ENCODE data around the gene SRXN1. TPM values are rescaled to one million over a fixed set of nuclear protein-coding genes. Genes with fewer than 3 reads are reported as not detected.

Gene SRXN1
- total RNA-seq (10 to 100 TPM; 17.7 to 18.5 TPM), polyA plus RNA-seq (10 to 100 TPM; 12.5 to 20.2 TPM)
- long read RNA-seq, donor 1, partial matches to known transcripts: 0 of 20 reads
- long read RNA-seq, donor 1, other reads (novel, unspliced or antisense): 17 of 20 reads
- long read RNA-seq, donor 2, transcript SRXN1-201 (2 exons, 2,698 nt): major isoform, 51 of 55 reads
- long read RNA-seq, donor 2, partial matches to known transcripts: 0 of 55 reads
- long read RNA-seq, donor 2, other reads (novel, unspliced or antisense): 4 of 55 reads

DNA sequence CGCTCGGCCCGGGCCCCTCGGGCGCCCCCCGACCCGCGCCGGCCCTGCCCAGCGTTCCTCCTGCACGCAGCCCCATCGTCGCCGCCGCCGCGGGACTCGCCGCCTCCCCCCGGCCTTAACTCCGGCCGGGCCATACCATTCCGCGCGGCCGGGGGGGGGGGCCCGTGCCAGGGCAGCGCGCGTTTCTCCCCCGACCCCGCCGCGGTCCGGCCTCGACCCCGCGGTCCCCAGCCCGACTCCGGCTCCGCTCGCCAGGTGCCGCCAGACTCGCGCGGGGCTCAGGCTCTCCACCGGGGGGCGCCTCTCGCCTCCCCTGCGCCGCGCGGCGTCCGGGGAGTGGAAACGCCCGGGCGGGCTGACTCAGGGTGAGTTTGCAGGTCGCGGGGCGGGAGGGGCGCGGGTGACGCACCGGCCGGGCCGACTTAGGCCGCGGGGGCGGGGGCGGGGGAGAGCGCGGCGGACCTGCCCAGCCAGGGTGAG, at the start of gene SRXN1:
SRXN1 (minus strand) TSS at position 91 of the 480 bp plus-strand sequence; CDS start at position 76, 15 bp downstream.
- WGBS, 2 donors: 0 to 1% methylated on average over 48 to 74 of the region's 74 CpGs
- Histone ChIP-seq H3K4me3 (ENCODE audit: low read length in 2 of 2) (peak within 1 kb of the TSS; percentile 22 to 67), H3K36me3 (ENCODE audit: control insufficient read depth in 1 of 2, insufficient read depth in 2 of 2, low read length in 1 of 2) (peaks cover 0 to 7% of the 10 kb centered on the region in 2 donors), H3K9me3 (ENCODE audit: control insufficient read depth, low read length) (no peaks in the 10 kb centered on the region), H3K4me1 (ENCODE audit: control insufficient read depth in 1 of 2, insufficient read depth in 2 of 2, low read length in 2 of 2) (no peaks in the 10 kb centered on the region), H3K27me3 (ENCODE audit: control insufficient read depth in 1 of 2, insufficient read depth in 2 of 2, low read length in 1 of 2) (no peaks in the 10 kb centered on the region), H3K27ac (ENCODE audit: low read depth in 1 of 2, low read length in 2 of 2) (peak within 1 kb of the TSS; percentile 6 to 65)
- intact Hi-C loops (cut with DNase I): loop anchor here (5.0 to 10.0 kb wide), 4 partner anchors 108 to 246 kb away; partner anchors contain the start of genes CSNK2A1 (in 2 of the 2) and RBCK1 (in 1 of the 2)
- peak; percentile 96 for ATAC-seq (ENCODE audit: low FRiP score)
- peak; percentile 94 to 97 for DNase-seq

DNA sequence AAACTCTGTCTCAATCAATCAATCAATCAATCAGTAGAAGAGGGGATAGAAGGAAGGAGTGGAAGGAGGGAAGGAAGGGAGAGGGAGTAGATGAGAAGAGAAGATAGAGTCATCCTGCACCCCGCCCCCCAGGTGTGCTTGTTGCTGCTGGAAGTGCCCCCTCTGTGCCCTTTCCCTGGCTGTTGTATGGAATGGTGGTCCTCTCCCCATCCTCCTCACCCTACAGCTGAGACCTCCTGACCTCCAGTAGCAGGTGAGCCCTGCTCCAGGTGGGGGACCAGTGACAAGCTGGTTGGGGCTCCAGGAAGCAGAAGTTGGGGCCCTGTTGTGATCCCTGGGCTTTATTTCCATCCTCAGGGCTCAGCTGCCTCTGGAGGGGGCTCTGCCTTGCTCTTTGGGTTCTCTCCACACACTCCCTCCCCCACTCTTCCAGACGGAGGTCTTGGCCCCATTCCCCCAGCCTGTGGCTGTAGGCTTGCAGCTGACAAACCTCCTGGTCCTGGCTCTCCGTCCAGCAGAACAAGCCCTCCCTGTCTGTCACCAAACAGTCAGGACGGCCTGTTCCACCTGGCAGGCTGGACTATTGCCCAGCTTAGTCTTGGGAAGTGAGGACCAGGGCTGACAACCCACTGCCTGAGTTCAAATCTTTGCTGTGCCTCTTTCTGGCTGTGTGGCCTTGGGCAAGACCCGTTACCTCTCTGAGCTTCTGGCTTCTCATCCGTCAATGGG, 48.6 kb upstream of the SRXN1 start:
- Histone ChIP-seq H3K27ac (ENCODE audit: low read depth in 1 of 2, low read length in 2 of 2) (no peak overlapping the region), H3K27me3 (ENCODE audit: control insufficient read depth in 1 of 2, insufficient read depth in 2 of 2, low read length in 1 of 2) (no peaks in the 10 kb centered on the region), H3K36me3 (ENCODE audit: control insufficient read depth in 1 of 2, insufficient read depth in 2 of 2, low read length in 1 of 2) (no peaks in the 10 kb centered on the region), H3K4me3 (ENCODE audit: low read length in 2 of 2) (no peak overlapping the region), H3K4me1 (ENCODE audit: control insufficient read depth in 1 of 2, insufficient read depth in 2 of 2, low read length in 2 of 2) (no peaks in the 10 kb centered on the region), H3K9me3 (ENCODE audit: control insufficient read depth, low read length) (no peaks in the 10 kb centered on the region)
- DNase-seq: no peak
- WGBS, 2 donors: 47 to 62% methylated on average over 5 to 6 of the region's 6 CpGs
- ATAC-seq (ENCODE audit: low FRiP score): no peak
- intact Hi-C loops (cut with DNase I): no loop called here

- Histone ChIP-seq H3K4me1 (ENCODE audit: control insufficient read depth in 1 of 2, insufficient read depth in 2 of 2, low read length in 2 of 2) (no peaks in the 10 kb centered on the region), H3K36me3 (ENCODE audit: control insufficient read depth in 1 of 2, insufficient read depth in 2 of 2, low read length in 1 of 2) (no peaks in the 10 kb centered on the region), H3K27me3 (ENCODE audit: control insufficient read depth in 1 of 2, insufficient read depth in 2 of 2, low read length in 1 of 2) (no peaks in the 10 kb centered on the region), H3K27ac (ENCODE audit: low read depth in 1 of 2, low read length in 2 of 2) (no peak overlapping the region), H3K4me3 (ENCODE audit: low read length in 2 of 2) (no peak overlapping the region), H3K9me3 (ENCODE audit: control insufficient read depth, low read length) (no peaks in the 10 kb centered on the region)
- 13 to 21% methylated on average over 10 of the region's 10 CpGs for WGBS, 2 donors
- intact Hi-C loops (cut with DNase I): no loop called here
- DNase-seq: no peak
- no peak for ATAC-seq (ENCODE audit: low FRiP score)
Measured at GRCh38 chr20:699811-700338, 46.9 kb upstream of the SRXN1 start.

- WGBS, 2 donors: 45 to 51% methylated on average over 6 of the region's 6 CpGs
- no peak overlapping the region for H3K27ac ChIP-seq (ENCODE audit: low read depth in 1 of 2, low read length in 2 of 2)
- H3K27me3 ChIP-seq (ENCODE audit: control insufficient read depth in 1 of 2, insufficient read depth in 2 of 2, low read length in 1 of 2): no peaks in the 10 kb centered on the region
Measured at GRCh38 chr20:699342-699741, 46.3 kb upstream of the SRXN1 start.

DNA sequence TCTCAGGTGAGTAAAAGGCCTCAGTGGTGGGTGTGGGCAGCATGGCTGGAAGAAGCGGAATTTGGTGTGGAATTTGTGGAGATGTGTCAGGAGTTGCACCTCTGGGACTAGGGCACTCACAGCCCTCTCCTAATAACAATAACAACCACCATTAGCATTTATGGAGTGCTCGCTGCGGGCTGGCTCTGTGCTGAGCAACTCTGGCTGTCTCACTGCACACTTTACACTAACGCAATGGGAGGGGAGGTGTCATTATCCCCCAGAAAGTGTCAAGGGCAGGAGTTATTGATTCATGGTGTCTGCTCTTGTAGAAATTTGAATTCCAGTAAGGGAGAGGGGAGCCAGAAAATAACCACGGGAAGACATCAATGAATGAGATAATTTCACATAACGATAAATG, 45.3 kb upstream of the SRXN1 start:
- H3K4me1 ChIP-seq (ENCODE audit: control insufficient read depth in 1 of 2, insufficient read depth in 2 of 2, low read length in 2 of 2): no peaks in the 10 kb centered on the region
- H3K9me3 ChIP-seq (ENCODE audit: control insufficient read depth, low read length): no peaks in the 10 kb centered on the region
- no peak for ATAC-seq (ENCODE audit: low FRiP score)
- WGBS, 2 donors: 58 to 61% methylated on average over 6 of the region's 6 CpGs
- H3K27ac ChIP-seq (ENCODE audit: low read depth in 1 of 2, low read length in 2 of 2): no peak overlapping the region
- DNase-seq: no peak
- no peaks in the 10 kb centered on the region for H3K27me3 ChIP-seq (ENCODE audit: control insufficient read depth in 1 of 2, insufficient read depth in 2 of 2, low read length in 1 of 2)
- intact Hi-C loops (cut with DNase I): no loop called here
- H3K36me3 ChIP-seq (ENCODE audit: control insufficient read depth in 1 of 2, insufficient read depth in 2 of 2, low read length in 1 of 2): no peaks in the 10 kb centered on the region
- H3K4me3 ChIP-seq (ENCODE audit: low read length in 2 of 2): no peak overlapping the region

More at GRCh38 chr20:699342-699741, 46.3 kb upstream of the SRXN1 start:
- H3K4me3 ChIP-seq (ENCODE audit: low read length in 2 of 2): no peak overlapping the region
- no peaks in the 10 kb centered on the region for H3K9me3 ChIP-seq (ENCODE audit: control insufficient read depth, low read length)
- H3K36me3 ChIP-seq (ENCODE audit: control insufficient read depth in 1 of 2, insufficient read depth in 2 of 2, low read length in 1 of 2): no peaks in the 10 kb centered on the region
- no peak for ATAC-seq (ENCODE audit: low FRiP score)
- H3K4me1 ChIP-seq (ENCODE audit: control insufficient read depth in 1 of 2, insufficient read depth in 2 of 2, low read length in 2 of 2): no peaks in the 10 kb centered on the region
- intact Hi-C loops (cut with DNase I): no loop called here
- no peak for DNase-seq

DNA sequence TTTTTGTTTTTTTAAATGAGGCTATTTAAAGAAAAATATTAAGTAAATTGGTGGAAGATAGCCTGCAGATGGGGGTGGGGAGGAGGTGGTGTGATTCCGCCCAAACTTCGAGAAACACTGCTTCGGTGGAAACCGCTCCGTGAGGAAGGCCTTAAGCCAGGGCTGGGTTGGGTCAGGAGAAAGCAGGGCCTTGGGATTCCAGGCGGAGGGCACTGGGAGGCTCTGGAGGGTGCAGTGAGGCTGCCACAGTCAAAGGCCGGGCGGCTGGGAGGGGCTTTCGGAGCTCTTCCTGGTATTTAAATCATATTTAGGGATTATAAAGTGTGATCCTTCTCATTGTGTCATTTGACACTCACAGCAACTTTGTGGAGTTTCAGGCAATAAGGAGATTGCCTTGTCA, 44.8 kb upstream of the SRXN1 start:
- no peaks in the 10 kb centered on the region for H3K27me3 ChIP-seq (ENCODE audit: control insufficient read depth in 1 of 2, insufficient read depth in 2 of 2, low read length in 1 of 2)
- no peaks in the 10 kb centered on the region for H3K36me3 ChIP-seq (ENCODE audit: control insufficient read depth in 1 of 2, insufficient read depth in 2 of 2, low read length in 1 of 2)
- DNase-seq (no peak), ATAC-seq (ENCODE audit: low FRiP score) (no peak)
- H3K9me3 ChIP-seq (ENCODE audit: control insufficient read depth, low read length): no peaks in the 10 kb centered on the region
- 62 to 75% methylated on average over 9 of the region's 9 CpGs for WGBS, 2 donors
- no peaks in the 10 kb centered on the region for H3K4me1 ChIP-seq (ENCODE audit: control insufficient read depth in 1 of 2, insufficient read depth in 2 of 2, low read length in 2 of 2)
- intact Hi-C loops (cut with DNase I): no loop called here
- no peak overlapping the region for H3K4me3 ChIP-seq (ENCODE audit: low read length in 2 of 2)
- no peak overlapping the region for H3K27ac ChIP-seq (ENCODE audit: low read depth in 1 of 2, low read length in 2 of 2)

DNA sequence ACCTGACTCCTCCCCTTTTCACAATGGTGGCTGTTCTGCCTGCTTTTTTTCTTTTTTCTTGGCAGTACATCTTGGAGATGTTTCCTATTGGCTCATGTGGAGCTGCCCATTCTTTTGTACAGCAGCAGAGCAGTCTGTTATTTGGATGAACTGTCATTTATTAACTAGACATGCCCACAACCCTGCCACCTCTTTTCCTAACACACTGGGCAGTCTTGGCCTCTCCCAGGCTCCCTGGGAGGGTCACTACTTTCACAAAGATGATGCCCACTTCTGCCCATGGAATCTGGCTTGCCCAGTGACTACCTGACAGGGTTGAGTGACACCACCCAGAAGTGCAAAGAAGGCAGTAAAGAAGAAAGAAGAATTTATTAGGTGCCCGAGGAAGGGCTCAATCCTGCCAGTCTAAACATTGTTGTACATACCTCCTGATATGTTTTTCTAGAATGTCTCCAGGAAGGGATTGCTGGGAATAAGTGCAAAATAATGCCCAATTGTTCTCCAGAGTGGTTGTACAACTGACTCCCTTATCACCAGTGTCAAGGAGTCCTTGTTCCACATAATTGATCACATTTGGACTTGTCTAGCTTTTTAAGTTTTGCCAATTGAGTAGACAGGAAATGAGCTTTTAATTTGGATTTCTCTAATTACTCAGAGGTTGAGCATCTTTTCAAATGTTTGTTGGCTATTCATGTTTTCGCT, 42.3 kb upstream of the SRXN1 start:
- 47 to 48% methylated on average over 2 of the region's 2 CpGs for WGBS, 2 donors
- intact Hi-C loops (cut with DNase I): no loop called here
- Histone ChIP-seq H3K4me3 (ENCODE audit: low read length in 2 of 2) (no peak overlapping the region), H3K27ac (ENCODE audit: low read depth in 1 of 2, low read length in 2 of 2) (no peak overlapping the region), H3K4me1 (ENCODE audit: control insufficient read depth in 1 of 2, insufficient read depth in 2 of 2, low read length in 2 of 2) (no peaks in the 10 kb centered on the region), H3K36me3 (ENCODE audit: control insufficient read depth in 1 of 2, insufficient read depth in 2 of 2, low read length in 1 of 2) (no peaks in the 10 kb centered on the region), H3K27me3 (ENCODE audit: control insufficient read depth in 1 of 2, insufficient read depth in 2 of 2, low read length in 1 of 2) (no peaks in the 10 kb centered on the region), H3K9me3 (ENCODE audit: control insufficient read depth, low read length) (no peaks in the 10 kb centered on the region)
- ATAC-seq (ENCODE audit: low FRiP score) (no peak), DNase-seq (no peak)

DNA sequence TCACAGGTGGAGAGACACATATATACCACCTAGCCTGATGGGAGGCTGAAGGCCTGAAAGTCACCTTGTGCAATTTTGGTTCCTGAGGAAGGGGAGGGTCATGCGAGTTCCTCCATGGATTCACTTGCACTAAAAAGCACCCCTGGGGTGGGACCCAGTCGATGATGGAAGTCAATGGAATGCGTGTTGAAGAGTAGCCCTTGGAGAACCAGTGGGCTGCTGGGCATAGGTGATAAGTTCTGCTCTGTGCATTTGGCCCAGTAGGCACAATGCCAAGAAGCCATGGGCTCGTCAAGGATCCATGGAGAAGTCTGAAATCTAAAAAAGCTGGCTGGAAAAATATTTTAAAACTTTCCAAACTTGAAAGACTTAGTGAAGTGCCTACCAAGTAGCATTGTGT, 41.5 kb upstream of the SRXN1 start:
- DNase-seq (no peak), ATAC-seq (ENCODE audit: low FRiP score) (no peak)
- no peak overlapping the region for H3K27ac ChIP-seq (ENCODE audit: low read depth in 1 of 2, low read length in 2 of 2)
- no peaks in the 10 kb centered on the region for H3K4me1 ChIP-seq (ENCODE audit: control insufficient read depth in 1 of 2, insufficient read depth in 2 of 2, low read length in 2 of 2)
- intact Hi-C loops (cut with DNase I): no loop called here
- no peaks in the 10 kb centered on the region for H3K36me3 ChIP-seq (ENCODE audit: control insufficient read depth in 1 of 2, insufficient read depth in 2 of 2, low read length in 1 of 2)
- no peaks in the 10 kb centered on the region for H3K27me3 ChIP-seq (ENCODE audit: control insufficient read depth in 1 of 2, insufficient read depth in 2 of 2, low read length in 1 of 2)
- H3K9me3 ChIP-seq (ENCODE audit: control insufficient read depth, low read length): no peaks in the 10 kb centered on the region
- 64 to 66% methylated on average over 4 of the region's 4 CpGs for WGBS, 2 donors
- no peak overlapping the region for H3K4me3 ChIP-seq (ENCODE audit: low read length in 2 of 2)

Data from aorta (tissue), 5 donors.